Cardiac muscle cell (in vitro differentiated cells and primary cell): Measurements from ENCODE around the gene SLC29A3. TPM values are rescaled to one million over a fixed set of nuclear protein-coding genes. Genes with fewer than 3 reads are reported as not detected.

ENCODE experiments used
- DNase-seq, 2 donors: peaks; one replicate each; pipeline versions ENCODE4 v3.0.0 to v3.0.0-alpha.2; 2010 to 2017; ENCODE audit warnings: low read depth in 1 of 2, low spot score in 1 of 2
- H3K27ac ChIP-seq: fragments of 200-600 bp; sonication (generic); 2 replicates; pipeline ENCODE4 v1.5.1; 2016
- H3K27me3 ChIP-seq: fragments of 200-600 bp; sonication (generic); 2 replicates; pipeline ENCODE4 v1.6.0; 2016; ENCODE audit warnings: control low read depth
- H3K36me3 ChIP-seq: fragments of 200-600 bp; sonication (generic); 2 replicates; pipeline ENCODE4 v1.5.1; 2016; ENCODE audit warnings: control low read depth
- H3K4me1 ChIP-seq: fragments of 200-600 bp; sonication (generic); 2 replicates; pipeline ENCODE4 v1.8.1; 2017; ENCODE audit warnings: low read depth, mild to moderate bottlenecking, mixed run types
- H3K4me3 ChIP-seq: fragments of 200-600 bp; sonication (generic); 2 replicates; pipeline ENCODE4 v1.5.1; 2016; ENCODE audit warnings: mild to moderate bottlenecking
- H3K9me3 ChIP-seq: fragments of 200-600 bp; sonication (generic); 2 replicates; pipeline ENCODE4 v1.5.1; 2017; ENCODE audit warnings: low read depth, mild to moderate bottlenecking, control low read depth
- CTCF ChIP-seq: IDR thresholded peaks from 2 replicates; pipeline ENCODE4 v1.5.1; 2012; ENCODE audit warnings: low read depth, mild to moderate bottlenecking, low read length
- polyA plus RNA-seq: library from polyadenylated mRNA; unstranded; fragments of >200 nt; fragmentation: Nextera tagmentation; extraction: Ambion mirVana; gene quantifications from 2 replicates; pipeline ENCODE4 v1.2.1, GENCODE V29; 2016
- total RNA-seq: library from RNA; depleted of rRNA; stranded (reverse); fragments of >200 nt; gene quantifications from 2 replicates; pipeline ENCODE4 v1.2.3, GENCODE V29; 2016

Gene SLC29A3
- total and polyA plus RNA-seq, 2 experiments from 2014 or later: 3.5 to 4.0 TPM

GRCh38 chr10:71372882-71373495, 53.9 kb downstream of the SLC29A3 start:
- no peak overlapping the region for H3K4me3 ChIP-seq

GRCh38 chr10:71374481-71375233, 55.6 kb downstream of the SLC29A3 start:
- Histone ChIP-seq H3K4me1 (no peaks in the 10 kb centered on the region), H3K4me3 (no peak overlapping the region), H3K9me3 (no peaks in the 10 kb centered on the region), H3K36me3 (no peaks in the 10 kb centered on the region), H3K27ac (no peak overlapping the region), H3K27me3 (no peaks in the 10 kb centered on the region)
- DNase-seq: no peak
- no peak for TF ChIP-seq CTCF

More at GRCh38 chr10:71372882-71373495, 53.9 kb downstream of the SLC29A3 start:
- no peaks in the 10 kb centered on the region for H3K4me1 ChIP-seq
- DNase-seq: no peak
- no peaks in the 10 kb centered on the region for H3K9me3 ChIP-seq
- no peak for TF ChIP-seq CTCF
- no peaks in the 10 kb centered on the region for H3K36me3 ChIP-seq
- no peak overlapping the region for H3K27ac ChIP-seq
- H3K27me3 ChIP-seq: no peaks in the 10 kb centered on the region

GRCh38 chr10:71375952-71376351, 56.9 kb downstream of the SLC29A3 start:
- Histone ChIP-seq H3K4me3 (no peak overlapping the region), H3K27ac (no peak overlapping the region), H3K36me3 (no peaks in the 10 kb centered on the region), H3K4me1 (no peaks in the 10 kb centered on the region), H3K9me3 (no peaks in the 10 kb centered on the region), H3K27me3 (no peaks in the 10 kb centered on the region)
- no peak for DNase-seq
- TF ChIP-seq CTCF: no peak

- no peak for TF ChIP-seq CTCF
- no peaks in the 10 kb centered on the region for H3K4me1 ChIP-seq
- no peak for DNase-seq
- no peak overlapping the region for H3K27ac ChIP-seq
- H3K4me3 ChIP-seq: no peak overlapping the region
- no peaks in the 10 kb centered on the region for H3K27me3 ChIP-seq
- no peaks in the 10 kb centered on the region for H3K9me3 ChIP-seq
- H3K36me3 ChIP-seq: no peaks in the 10 kb centered on the region
These were observed 59.5 kb downstream of the SLC29A3 start for GRCh38 chr10:71378336-71379117.

GRCh38 chr10:71379118-71379766, 60.2 kb downstream of the SLC29A3 start:
- Histone ChIP-seq H3K27me3 (no peaks in the 10 kb centered on the region), H3K4me1 (no peaks in the 10 kb centered on the region), H3K4me3 (no peak overlapping the region), H3K36me3 (no peaks in the 10 kb centered on the region), H3K27ac (no peak overlapping the region), H3K9me3 (no peaks in the 10 kb centered on the region)
- no peak for DNase-seq
- TF ChIP-seq CTCF: no peak
